HepG2 (cell line): ENCODE measurements around the gene DNLZ. TPM values are rescaled to one million over a fixed set of nuclear protein-coding genes. Genes with fewer than 3 reads are reported as not detected.

Source experiments
- ARID5B ChIP-seq: IDR thresholded peaks from 2 replicates; pipeline ENCODE4 v1.4.0; 2020; ENCODE audit warnings: mild to moderate bottlenecking, missing genetic modification reagents
- CEBPB ChIP-seq: IDR thresholded peaks from 2 replicates; pipeline ENCODE4 v1.6.1; 2011; ENCODE audit warnings: low read depth, low read length, improper control_type of control experiment, borderline replicate concordance
- HNRNPUL1 ChIP-seq: fragments of 200-400 bp; formaldehyde crosslinking; IDR thresholded peaks from 2 replicates; pipeline ENCODE4 v1.6.1; 2017; ENCODE audit warnings: low read depth, mild to moderate bottlenecking, low read length, moderate library complexity
- RNF219 ChIP-seq: sonication (generic); formaldehyde crosslinking; IDR thresholded peaks from 2 replicates; pipeline ENCODE4 v1.5.0; 2020; ENCODE audit warnings: mild to moderate bottlenecking, missing genetic modification reagents
- RXRA ChIP-seq: sonication (generic); formaldehyde crosslinking; IDR thresholded peaks from 2 replicates; pipeline ENCODE4 v1.5.1; 2020; ENCODE audit warnings: missing genetic modification reagents
- TFDP2 ChIP-seq: sonication (generic); formaldehyde crosslinking; IDR thresholded peaks from 2 replicates; pipeline ENCODE4 v1.4.0; 2020; ENCODE audit warnings: missing genetic modification reagents
- ZBTB14 ChIP-seq: sonication (generic); formaldehyde crosslinking; IDR thresholded peaks from 2 replicates; pipeline ENCODE4 v1.4.0; 2020; ENCODE audit warnings: missing genetic modification reagents
- ZNF331 ChIP-seq: sonication (generic); formaldehyde crosslinking; IDR thresholded peaks from 2 replicates; pipeline ENCODE4 v1.4.0; 2020; ENCODE audit warnings: missing genetic modification reagents
- ZNF687 ChIP-seq: sonication (generic); formaldehyde crosslinking; IDR thresholded peaks from 2 replicates; pipeline ENCODE4 v1.5.1; 2020; ENCODE audit warnings: mild to moderate bottlenecking, missing genetic modification reagents, moderate library complexity
- ZSCAN25 ChIP-seq: sonication (generic); formaldehyde crosslinking; IDR thresholded peaks from 2 replicates; pipeline ENCODE4 v1.8.0; 2022; ENCODE audit warnings: mild to moderate bottlenecking, missing genetic modification reagents
- polyA plus RNA-seq, 8 experiments: library from polyadenylated mRNA; depleted of rRNA in 3 of 8; stranded (reverse) in 7 of 8; unstranded in 1 of 8; fragments of >200 nt; fragmentation: Illumina TruSeq in 4 of 8; extraction: Trizol in 4 of 8; gene quantifications; 2 replicates each; pipeline versions ENCODE4 v1.2.1 to v1.2.3, GENCODE V29; 2011 to 2016; ENCODE audit warnings: low read depth in 4 of 8, missing spikeins in 1 of 8, mixed read lengths in 1 of 8; ENCODE audit not compliant: insufficient read depth in 1 of 8
- total RNA-seq, 5 experiments: library from RNA; depleted of rRNA; stranded (reverse); fragments of >200 nt; fragmentation: Illumina TruSeq; extraction: Trizol; gene quantifications; 2 replicates each; pipeline ENCODE4 v1.2.3, GENCODE V29; 2016; ENCODE audit warnings: low read depth in 1 of 5

The DNLZ gene
- total and polyA plus RNA-seq, 2 of the 13 experiments (the other 11 are each of a cell fraction or from before 2014, with no cell fraction given) = 3.4 to 8.0 TPM

GRCh38 chr9:136400038-136400834, 36.7 kb upstream of the DNLZ start, which contains the start of gene SNAPC4 (continued):
- TF ChIP-seq ZNF331 (CRISPR knock-in tag) (no peak), HNRNPUL1 (no peak), ZNF687 (peak; percentile 94), ARID5B (CRISPR knock-in tag) (0 out of 2 replicates have a peak, but pooled peaks have one; percentile 27), ZBTB14 (CRISPR knock-in tag) (peak; percentile 69), RXRA (0 out of 2 replicates have a peak, but pooled peaks have one; percentile 12), ZSCAN25 (CRISPR knock-in tag) (peak; percentile 60), TFDP2 (CRISPR knock-in tag) (peak; percentile 77; the same call in 1 of the 2 replicates), RNF219 (CRISPR knock-in tag) (no peak), CEBPB (no peak)
